PC-3 (cell line): Measurements from ENCODE around the gene RGS17. TPM values are rescaled to one million over a fixed set of nuclear protein-coding genes. Genes with fewer than 3 reads are reported as not detected.
A peak's percentile ranks its signal among the peaks of the same experiment; 100 is the strongest.
"Not testable (repeated sequence)": the region's sequence is repeated elsewhere in the genome, so short reads cannot be mapped to it uniquely, and the experiment has no call there.

Experiments
- ATAC-seq: fragments of 200-7000 bp; cut with Tn5 transposase; 2 replicates; pipeline ENCODE4 v1.9.1; 2020; ENCODE audit warnings: mild to moderate bottlenecking, moderate library complexity
- BruUV-seq: library from RNA; stranded (reverse); fragments of 400-500 nt; replicated peaks from 2 replicates; lab custom pipeline; 2021; lab: Mats Ljungman, UMichigan
- CTCF ChIA-PET: fragments of 300-600 bp; sonication (Branson Sonifier 250); formaldehyde crosslinking; loops from one replicate; lab custom pipeline; 2022; ENCODE audit warnings: antibody characterized with exemption; lab: Charles Lee
- POLR2A ChIA-PET: fragments of 300-600 bp; sonication (Branson Sonifier 250); formaldehyde crosslinking; loops from one replicate; lab custom pipeline; 2022; ENCODE audit warnings: antibody characterized with exemption; ENCODE audit not compliant: unreplicated experiment; lab: Charles Lee
- DNase-seq: peaks from one replicate; pipeline ENCODE4 v3.0.0-alpha.2; 2015
- H2AFZ ChIP-seq: fragments of 300-600 bp; sonication (generic); 2 replicates; pipeline ENCODE4 v1.6.0; 2016; ENCODE audit warnings: antibody characterized with exemption, low read length
- H3F3A ChIP-seq: fragments of 300-600 bp; sonication (generic); one replicate; pipeline ENCODE4 v1.6.0; 2017; ENCODE audit warnings: antibody characterized with exemption, low read length, control low read depth, mild to moderate bottlenecking; ENCODE audit not compliant: unreplicated experiment
- H3K27ac ChIP-seq: fragments of 300-600 bp; sonication (generic); 2 replicates; pipeline ENCODE4 v1.5.1; 2016; ENCODE audit warnings: mild to moderate bottlenecking, low read length
- H3K27me3 ChIP-seq: fragments of 300-600 bp; sonication (generic); 2 replicates; pipeline ENCODE4 v1.6.1; 2016; ENCODE audit warnings: low read length, mixed read lengths
- H3K36me3 ChIP-seq: fragments of 300-600 bp; sonication (generic); 2 replicates; pipeline ENCODE4 v1.6.1; 2016; ENCODE audit warnings: low read depth, mixed run types, low read length, mixed read lengths
- H3K4me1 ChIP-seq: fragments of 300-600 bp; sonication (generic); 2 replicates; pipeline ENCODE4 v1.5.1; 2016; ENCODE audit warnings: low read length; ENCODE audit not compliant: insufficient read depth
- H3K4me2 ChIP-seq: fragments of 300-600 bp; sonication (generic); 2 replicates; pipeline ENCODE4 v1.6.0; 2016; ENCODE audit warnings: low read length
- H3K4me3 ChIP-seq: fragments of 300-600 bp; sonication (generic); 2 replicates; pipeline ENCODE4 v1.5.1; 2016; ENCODE audit warnings: mild to moderate bottlenecking, low read length, mixed read lengths
- H3K79me2 ChIP-seq: fragments of 300-600 bp; sonication (generic); 2 replicates; pipeline ENCODE4 v1.6.1; 2017; ENCODE audit warnings: low read length, mixed read lengths
- H3K9ac ChIP-seq: fragments of 300-600 bp; sonication (generic); 2 replicates; pipeline ENCODE4 v1.6.0; 2016; ENCODE audit warnings: mild to moderate bottlenecking, low read length
- H3K9me2 ChIP-seq: fragments of 300-600 bp; sonication (generic); replicated peaks from 2 replicates; pipeline ENCODE4 v1.6.1; 2016; ENCODE audit warnings: mixed run types, low read length, mixed read lengths
- H3K9me3 ChIP-seq: fragments of 300-600 bp; sonication (generic); 2 replicates; pipeline ENCODE4 v1.6.1; 2016; ENCODE audit warnings: low read length, mixed read lengths
- H4K20me1 ChIP-seq: fragments of 300-600 bp; sonication (generic); 2 replicates; pipeline ENCODE4 v1.6.1; 2016; ENCODE audit warnings: low read length, mixed read lengths
- EZH2 ChIP-seq: fragments of 300-600 bp; sonication (generic); IDR thresholded peaks from one replicate; pipeline ENCODE4 v1.6.1; 2017; ENCODE audit warnings: antibody characterized with exemption, mild to moderate bottlenecking, low read length; ENCODE audit not compliant: unreplicated experiment
- EZH2phosphoT487 ChIP-seq: fragments of 300-600 bp; sonication (generic); IDR thresholded peaks from 2 replicates; pipeline ENCODE4 v1.6.1; 2018; ENCODE audit warnings: mild to moderate bottlenecking, antibody characterized with exemption, low read length, borderline replicate concordance
- intact Hi-C: fragments of 100-400 bp; cut with micrococcal nuclease; formaldehyde crosslinking; loops from 2 replicates; pipeline ENCODE4 v1.9.0; 2023
- total RNA-seq: library from RNA; depleted of rRNA; stranded (reverse); fragments of >200 nt; gene quantifications from 2 replicates; pipeline ENCODE4 v1.2.3, GENCODE V29; 2014
- TF ChIP-seq, protein P1 (sequence below): fragments of 300-600 bp; sonication (generic); conservative IDR thresholded peaks from 2 replicates; pipeline ENCODE4 v1.5.1; 2017; ENCODE audit warnings: antibody characterized with exemption, low read depth, mild to moderate bottlenecking, low read length

Gene RGS17
- total RNA-seq, 1 experiment from 2014 or later: 1.4 TPM

GRCh38 chr6:152993847-152994246 lies 137.2 kb downstream of the RGS17 start:
- DNase-seq (no peak), ATAC-seq (no peak)
- Histone ChIP-seq H3K27me3 (no peaks in the 10 kb centered on the region), H4K20me1 (no peaks in the 10 kb centered on the region), H3K4me3 (no peak overlapping the region), H3K36me3 (peaks cover 39% of the 10 kb centered on the region; the same call in 1 of the 2 replicates), H3K4me2 (no peak overlapping the region), H3K9me2 (no peaks in the 10 kb centered on the region), H3K4me1 (no peaks in the 10 kb centered on the region), H3K9ac (no peak overlapping the region), H3K79me2 (peaks cover 69% of the 10 kb centered on the region), H3F3A (no peaks in the 10 kb centered on the region), H2AFZ (no peak overlapping the region), H3K27ac (no peak overlapping the region), H3K9me3 (no peaks in the 10 kb centered on the region)
- ChIA-PET POLR2A (no interaction called here), CTCF (no interaction called here)
- BruUV-seq: no TSS peak
- intact Hi-C loops: no loop called here
- TF ChIP-seq, protein P1, sequence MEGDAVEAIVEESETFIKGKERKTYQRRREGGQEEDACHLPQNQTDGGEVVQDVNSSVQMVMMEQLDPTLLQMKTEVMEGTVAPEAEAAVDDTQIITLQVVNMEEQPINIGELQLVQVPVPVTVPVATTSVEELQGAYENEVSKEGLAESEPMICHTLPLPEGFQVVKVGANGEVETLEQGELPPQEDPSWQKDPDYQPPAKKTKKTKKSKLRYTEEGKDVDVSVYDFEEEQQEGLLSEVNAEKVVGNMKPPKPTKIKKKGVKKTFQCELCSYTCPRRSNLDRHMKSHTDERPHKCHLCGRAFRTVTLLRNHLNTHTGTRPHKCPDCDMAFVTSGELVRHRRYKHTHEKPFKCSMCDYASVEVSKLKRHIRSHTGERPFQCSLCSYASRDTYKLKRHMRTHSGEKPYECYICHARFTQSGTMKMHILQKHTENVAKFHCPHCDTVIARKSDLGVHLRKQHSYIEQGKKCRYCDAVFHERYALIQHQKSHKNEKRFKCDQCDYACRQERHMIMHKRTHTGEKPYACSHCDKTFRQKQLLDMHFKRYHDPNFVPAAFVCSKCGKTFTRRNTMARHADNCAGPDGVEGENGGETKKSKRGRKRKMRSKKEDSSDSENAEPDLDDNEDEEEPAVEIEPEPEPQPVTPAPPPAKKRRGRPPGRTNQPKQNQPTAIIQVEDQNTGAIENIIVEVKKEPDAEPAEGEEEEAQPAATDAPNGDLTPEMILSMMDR: no peak
- TF ChIP-seq EZH2phosphoT487 (no peak), EZH2 (no peak)

DNA sequence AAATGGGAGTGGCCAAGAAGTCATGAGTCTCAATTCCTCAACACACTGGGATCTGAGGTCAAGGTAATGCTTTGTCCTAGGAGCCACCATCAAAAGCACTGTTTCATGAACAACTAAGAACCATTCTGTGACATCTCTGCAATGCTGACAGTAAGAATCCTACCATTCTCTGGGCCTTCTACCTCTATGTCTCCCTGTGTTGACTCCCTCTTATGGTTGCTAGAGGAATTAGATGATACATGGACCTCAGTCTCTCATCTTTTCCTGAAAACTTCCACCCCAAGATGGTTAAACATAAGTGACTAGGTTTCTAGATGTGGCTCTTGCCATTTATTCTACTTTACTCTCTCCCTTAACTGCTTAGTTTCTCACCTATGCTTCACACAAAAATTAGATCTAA lies 137.7 kb downstream of the RGS17 start:
- peaks cover 38% of the 10 kb centered on the region; the same call in 1 of the 2 replicates for H3K36me3 ChIP-seq
- no peak for DNase-seq
- POLR2A ChIA-PET: no interaction called here

GRCh38 chr6:152986978-152987377 lies 144.1 kb downstream of the RGS17 start:
- Histone ChIP-seq H3K9ac (no peak overlapping the region), H3K27ac (no peak overlapping the region), H3K36me3 (no peaks in the 10 kb centered on the region; the same call in 1 of the 2 replicates), H4K20me1 (no peaks in the 10 kb centered on the region), H3K4me2 (no peak overlapping the region), H3K79me2 (peaks cover 54% of the 10 kb centered on the region), H3K4me1 (peaks cover 10% of the 10 kb centered on the region), H2AFZ (no peak overlapping the region), H3K9me3 (no peaks in the 10 kb centered on the region), H3K9me2 (no peaks in the 10 kb centered on the region), H3K27me3 (no peaks in the 10 kb centered on the region), H3F3A (no peaks in the 10 kb centered on the region), H3K4me3 (no peak overlapping the region)
- ATAC-seq (no peak), DNase-seq (no peak)
- BruUV-seq: no TSS peak
- CTCF ChIA-PET: no interaction called here
- intact Hi-C loops: no loop called here
- POLR2A ChIA-PET: no interaction called here
- TF ChIP-seq EZH2 (no peak), EZH2phosphoT487 (no peak)
- TF ChIP-seq, protein P1: no peak

More for the DNA sequence above, 137.7 kb downstream of the RGS17 start:
- Histone ChIP-seq H3K27ac (no peak overlapping the region), H3K27me3 (no peaks in the 10 kb centered on the region), H3F3A (no peaks in the 10 kb centered on the region), H4K20me1 (no peaks in the 10 kb centered on the region), H3K79me2 (peaks cover 65% of the 10 kb centered on the region), H3K4me3 (no peak overlapping the region), H3K4me2 (no peak overlapping the region), H3K4me1 (no peaks in the 10 kb centered on the region), H3K9me2 (no peaks in the 10 kb centered on the region), H3K9ac (no peak overlapping the region), H2AFZ (no peak overlapping the region), H3K9me3 (no peaks in the 10 kb centered on the region)
- no peak for ATAC-seq
- intact Hi-C loops: no loop called here
- no TSS peak for BruUV-seq
- TF ChIP-seq, protein P1: peak; percentile 36; the same call in 1 of the 2 replicates
- no peak for TF ChIP-seq EZH2
- CTCF ChIA-PET: no interaction called here

- H4K20me1 ChIP-seq: peaks cover 11% of the 10 kb centered on the region
- DNase-seq, H3K9me2 ChIP-seq, H2AFZ ChIP-seq, H3K9me3 ChIP-seq, BruUV-seq, H3K27me3 ChIP-seq, ATAC-seq, intact Hi-C loops, CTCF ChIA-PET, H3F3A ChIP-seq, H3K36me3 ChIP-seq: not testable (repeated sequence)
- peaks cover 11% of the 10 kb centered on the region for H3K4me1 ChIP-seq
- H3K27ac ChIP-seq: peak overlapping the region; percentile 97
- POLR2A ChIA-PET: interaction anchor here (0.6 kb wide), 1 partner anchor 37 kb away, joined by 3 read pairs; no protein-coding TSS in a partner anchor
- H3K4me3 ChIP-seq: peak overlapping the region; percentile 83
- H3K4me2 ChIP-seq: peak overlapping the region; percentile 94
- H3K9ac ChIP-seq: peak overlapping the region; percentile 100; the same call in 1 of the 2 replicates
- peaks cover 64% of the 10 kb centered on the region for H3K79me2 ChIP-seq
Measured at GRCh38 chr6:152985300-152985699, 145.8 kb downstream of the RGS17 start.
